Glomerular endothelial cell (primary cell): Measurements from ENCODE around the gene HBB. TPM values are rescaled to one million over a fixed set of nuclear protein-coding genes. Genes with fewer than 3 reads are reported as not detected.

ENCODE experiments used
- total RNA-seq: library from RNA; depleted of rRNA; stranded (reverse); fragments of >200 nt; gene quantifications from 2 replicates; pipeline ENCODE4 v1.2.3, GENCODE V29; 2015

Gene HBB
- total RNA-seq, 1 donor from 2014 or later, result not detected

Other genes with a start within 250 kb of the HBB start
- gene OR51L1, start 232.2 kb downstream of the HBB start, total RNA-seq, result not detected in 2 replicates
- not detected in 2 replicates for gene OR52J3, start 180.5 kb downstream of the HBB start, total RNA-seq
- gene OR52E2, start 167.4 kb downstream of the HBB start, total RNA-seq, result not detected in 2 replicates
- not detected in 2 replicates for gene OR52E1, start 157.5 kb downstream of the HBB start, total RNA-seq
- gene OR52A5, start 88.7 kb downstream of the HBB start, total RNA-seq, result not detected in 2 replicates
- not detected in 2 replicates for gene OR52A1, start 72.3 kb downstream of the HBB start, total RNA-seq
- not detected in 2 replicates for gene OR51V1, start 26.4 kb downstream of the HBB start, total RNA-seq
- gene HBD, start 7.4 kb upstream of the HBB start, total RNA-seq, result not detected in 2 replicates
- gene HBG1, start 22.8 kb upstream of the HBB start, total RNA-seq, result not detected in 2 replicates
- gene HBG2, start 27.7 kb upstream of the HBB start, total RNA-seq, result not detected in 2 replicates
- not detected in 2 replicates for gene HBE1, start 42.9 kb upstream of the HBB start, total RNA-seq
- not detected in 2 replicates for gene OR51B4, start 74.9 kb upstream of the HBB start, total RNA-seq
- gene OR51B2, start 97.2 kb upstream of the HBB start, total RNA-seq, result not detected in 2 replicates
- gene OR51B5, start 116.5 kb upstream of the HBB start, total RNA-seq, result not detected in 2 replicates
- gene OR51B6, start 124.4 kb upstream of the HBB start, total RNA-seq, result not detected in 2 replicates
- gene OR51M1, start 156.7 kb upstream of the HBB start, total RNA-seq, result not detected in 2 replicates
- not detected in 2 replicates for gene OR51Q1, start 195.0 kb upstream of the HBB start, total RNA-seq
- not detected in 2 replicates for gene OR51I1, start 214.4 kb upstream of the HBB start, total RNA-seq
- gene OR51I2, start 222.3 kb upstream of the HBB start, total RNA-seq, result not detected in 2 replicates